CD4-positive, alpha-beta T cell treated with Interleukin-17A for 4 hours (primary cell): Measurements from ENCODE around the gene ZNF418.
"Not testable (repeated sequence)": the region's sequence is repeated elsewhere in the genome, so short reads cannot be mapped to it uniquely, and the experiment has no call there.

Experiments used
- DNase-seq: peaks from one replicate; pipeline ENCODE4 v3.0.0-alpha.2; 2020; ENCODE audit warnings: mixed read lengths

Gene ZNF418

GRCh38 chr19:57934820-57935665, at the start of gene ZNF418:
TSS of gene ZNF418 (minus strand) at chr19:57935402. CDS start at chr19:57933822, 1,580 bp downstream.
- peak; percentile 32 for DNase-seq

GRCh38 chr19:57978586-57979289, 43.5 kb upstream of the ZNF418 start:
- DNase-seq, result no peak

GRCh38 chr19:57974434-57974833, 39.2 kb upstream of the ZNF418 start, which contains the start of gene C19orf18:
TSS of gene C19orf18 (minus strand) at chr19:57974534. CDS start at chr19:57974432, 102 bp downstream.
- no peak for DNase-seq

GRCh38 chr19:57964761-57965160, 29.6 kb upstream of the ZNF418 start:
- no peak for DNase-seq

- no peak for DNase-seq
These were observed 26.6 kb upstream of the ZNF418 start for GRCh38 chr19:57961785-57962184.

GRCh38 chr19:57954996-57955395, 19.8 kb upstream of the ZNF418 start:
- DNase-seq, result no peak

- no peak for DNase-seq
These were observed 14.5 kb upstream of the ZNF418 start for GRCh38 chr19:57949702-57950101.

- DNase-seq, result no peak
These were observed 14.1 kb upstream of the ZNF418 start for GRCh38 chr19:57949296-57949695.

GRCh38 chr19:57947419-57948134, 12.4 kb upstream of the ZNF418 start, which contains the start of gene ZNF256:
TSS of gene ZNF256 (minus strand) at chr19:57947706. CDS start at chr19:57947474, 232 bp downstream.
- DNase-seq, result peak; percentile 90

GRCh38 chr19:57947088-57947418, 11.9 kb upstream of the ZNF418 start:
- no peak for DNase-seq

GRCh38 chr19:57946316-57946715, 11.1 kb upstream of the ZNF418 start:
- no peak for DNase-seq

GRCh38 chr19:57941593-57941992, 6.4 kb upstream of the ZNF418 start:
- no peak for DNase-seq

- no peak for DNase-seq
These were observed 529 bp upstream of the ZNF418 start for GRCh38 chr19:57935731-57936130.

- no peak for DNase-seq
These were observed 7.6 kb downstream of the ZNF418 start for GRCh38 chr19:57927587-57927986.

GRCh38 chr19:57916168-57916995, 18.8 kb downstream of the ZNF418 start, which contains the start of gene ZNF417:
TSS of gene ZNF417 (minus strand) at chr19:57916592. CDS start at chr19:57916411, 181 bp downstream.
- peak; percentile 82 for DNase-seq

- no peak for DNase-seq
These were observed 20.7 kb downstream of the ZNF418 start for GRCh38 chr19:57914531-57914930.

GRCh38 chr19:57907394-57907793, 27.8 kb downstream of the ZNF418 start:
- no peak for DNase-seq

- DNase-seq, result no peak
These were observed 29.9 kb downstream of the ZNF418 start for GRCh38 chr19:57905258-57905657.

- DNase-seq, result no peak
These were observed 31.5 kb downstream of the ZNF418 start for GRCh38 chr19:57903618-57904184.

GRCh38 chr19:57900311-57900710, 34.9 kb downstream of the ZNF418 start:
- no peak for DNase-seq

- DNase-seq, result not testable (repeated sequence)
These were observed 44.5 kb downstream of the ZNF418 start for GRCh38 chr19:57890706-57891105.
